Activated CD8-positive, alpha-beta memory T cell treated with anti-CD3 and anti-CD28 coated beads, Interleukin-2, amount 10 ng/mL, durations not matched to agents 7 days and 5 days (primary cell): ENCODE measurements around the gene MRM3. TPM values are rescaled to one million over a fixed set of nuclear protein-coding genes. Genes with fewer than 3 reads are reported as not detected.
"Not testable (repeated sequence)": the region's sequence is repeated elsewhere in the genome, so short reads cannot be mapped to it uniquely, and the experiment has no call there.

ENCODE experiments used
- ATAC-seq: fragments of 150-1000 bp; cut with Tn5 transposase; one replicate; pipeline ENCODE4 v1.10.0; 2021; ENCODE audit warnings: moderate library complexity
- CTCF ChIA-PET: fragments of 350-600 bp; sonication (Branson Sonifier 250); formaldehyde crosslinking; loops from one replicate; lab custom pipeline; 2021; ENCODE audit warnings: antibody characterized with exemption; lab: Charles Lee
- DNase-seq: peaks from one replicate; pipeline ENCODE4 v3.0.0-alpha.2; 2020
- H3K27ac Mint-ChIP-seq: one replicate; pipeline ENCODE4 v1.8.0; 2021; ENCODE audit warnings: mild to moderate bottlenecking, mixed read lengths
- H3K27me3 Mint-ChIP-seq: one replicate; pipeline ENCODE4 v1.8.0; 2021; ENCODE audit warnings: mixed read lengths
- H3K36me3 Mint-ChIP-seq: one replicate; pipeline ENCODE4 v1.8.0; 2021; ENCODE audit warnings: mild to moderate bottlenecking, mixed read lengths
- H3K4me1 Mint-ChIP-seq: one replicate; pipeline ENCODE4 v1.8.0; 2021; ENCODE audit warnings: mixed read lengths
- H3K4me3 Mint-ChIP-seq: one replicate; pipeline ENCODE4 v1.8.0; 2021; ENCODE audit warnings: mild to moderate bottlenecking, moderate library complexity, mixed read lengths
- H3K9me3 Mint-ChIP-seq: one replicate; pipeline ENCODE4 v1.8.0; 2022; ENCODE audit warnings: low read depth, mixed read lengths
- total RNA-seq, 2 experiments: library from RNA; stranded (reverse); gene quantifications; one replicate each; pipeline ENCODE4 v1.2.3, GENCODE V29; 2021

MRM3 gene
- total RNA-seq, 2 experiments from 2014 or later: 21.7 to 26.5 TPM

DNA sequence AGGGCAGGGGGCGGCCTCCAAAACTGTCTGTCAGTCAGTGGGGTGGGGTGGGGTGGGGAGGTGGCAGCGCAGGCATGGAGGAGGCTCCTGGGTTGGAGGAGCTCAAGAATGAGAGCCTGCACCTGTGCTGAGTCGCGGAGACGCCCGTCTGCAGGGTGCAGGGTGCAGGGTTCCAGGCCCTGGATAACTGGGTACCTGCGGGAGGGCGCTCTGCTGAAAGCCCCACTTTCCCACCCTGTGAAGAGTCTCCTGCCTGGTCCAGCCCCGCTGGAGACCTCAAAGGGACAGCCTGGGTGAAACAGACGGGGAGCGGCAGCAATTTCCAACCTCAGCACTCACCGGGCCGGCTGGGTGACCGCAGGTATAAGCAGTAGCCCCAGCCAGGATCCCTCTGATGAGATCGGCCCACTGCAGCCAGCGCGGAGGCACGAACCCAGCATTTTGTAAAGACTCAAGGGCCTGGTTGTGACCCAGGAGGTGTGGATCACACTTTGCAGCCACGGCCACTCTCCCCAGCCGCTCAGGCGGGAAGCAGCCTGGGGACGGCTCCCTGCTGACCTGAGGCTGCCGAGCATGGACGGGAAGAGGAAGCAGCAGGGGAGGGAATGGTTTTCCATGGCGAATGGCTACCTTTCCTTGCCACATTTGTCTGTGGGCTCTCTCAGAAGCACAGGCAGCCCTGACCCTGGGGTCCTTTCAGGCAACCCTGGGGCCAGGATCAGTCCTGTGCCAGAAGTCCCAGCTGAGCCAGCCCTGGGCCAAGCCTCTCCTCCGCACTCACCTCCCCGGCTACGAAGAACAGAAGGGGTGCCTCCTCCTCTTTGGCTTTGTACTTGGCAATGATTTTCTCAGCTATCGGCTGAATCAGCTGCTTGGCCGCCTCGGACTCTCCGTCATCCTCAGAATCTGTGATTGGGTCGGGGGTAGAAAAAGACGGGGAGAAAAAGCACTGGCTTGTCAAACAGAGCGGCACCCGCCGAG, 21.0 kb downstream of the MRM3 start:
- DNase-seq (no peak), ATAC-seq (no peak)
- Mint-ChIP-seq H3K4me1 (no peaks in the 10 kb centered on the region), H3K27ac (no peak overlapping the region), H3K27me3 (no peaks in the 10 kb centered on the region), H3K4me3 (no peak overlapping the region), H3K9me3 (no peaks in the 10 kb centered on the region), H3K36me3 (no peaks in the 10 kb centered on the region)
- CTCF ChIA-PET: no interaction called here

DNA sequence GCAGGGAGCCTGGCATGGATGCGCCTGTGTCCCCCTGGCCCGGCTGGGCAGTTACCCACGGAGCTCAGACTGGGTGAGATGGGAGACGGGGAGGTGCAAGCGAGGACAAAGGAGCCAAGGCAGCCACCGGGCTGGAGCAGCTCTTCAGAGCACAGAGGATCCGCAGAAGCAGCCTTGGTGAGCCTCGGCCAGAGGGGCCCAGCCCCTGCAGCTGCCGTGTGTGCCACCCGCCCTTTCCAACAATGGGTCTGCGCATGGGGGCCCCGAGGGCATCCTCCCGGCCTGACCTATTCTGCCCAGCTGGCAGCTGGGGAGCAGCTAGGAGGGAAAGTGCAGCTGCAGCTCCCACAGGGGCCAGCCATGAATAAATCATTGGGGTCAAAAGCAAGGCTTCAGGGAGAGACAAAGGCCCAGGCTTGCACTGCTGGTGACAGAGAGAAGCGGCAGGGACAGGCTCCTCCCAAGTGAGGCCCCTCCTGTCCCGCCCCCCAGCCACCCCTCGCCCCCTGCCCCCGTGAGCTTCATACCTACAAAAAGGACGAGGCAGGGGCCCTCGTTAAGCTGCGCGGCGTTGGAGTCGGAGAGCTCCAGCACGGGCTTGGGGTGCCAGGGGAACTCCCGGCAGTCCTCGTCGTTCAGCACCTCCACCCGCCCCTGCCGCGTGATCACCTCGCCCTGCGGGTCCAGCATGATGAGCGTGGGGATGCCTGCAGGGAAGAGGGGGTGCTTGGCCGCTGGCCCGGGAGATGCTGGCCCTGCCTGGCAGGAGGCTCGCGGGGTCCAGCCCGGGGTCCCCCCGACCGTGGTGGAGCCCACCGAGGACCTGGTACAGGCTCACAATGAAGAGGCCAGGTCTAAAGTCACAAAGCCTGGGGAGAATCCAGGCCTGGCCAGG, 22.6 kb downstream of the MRM3 start:
- Mint-ChIP-seq H3K27me3 (no peaks in the 10 kb centered on the region), H3K9me3 (no peaks in the 10 kb centered on the region), H3K27ac (no peak overlapping the region), H3K4me1 (no peaks in the 10 kb centered on the region), H3K36me3 (no peaks in the 10 kb centered on the region), H3K4me3 (no peak overlapping the region)
- no peak for ATAC-seq
- CTCF ChIA-PET: no interaction called here
- DNase-seq: no peak

DNA sequence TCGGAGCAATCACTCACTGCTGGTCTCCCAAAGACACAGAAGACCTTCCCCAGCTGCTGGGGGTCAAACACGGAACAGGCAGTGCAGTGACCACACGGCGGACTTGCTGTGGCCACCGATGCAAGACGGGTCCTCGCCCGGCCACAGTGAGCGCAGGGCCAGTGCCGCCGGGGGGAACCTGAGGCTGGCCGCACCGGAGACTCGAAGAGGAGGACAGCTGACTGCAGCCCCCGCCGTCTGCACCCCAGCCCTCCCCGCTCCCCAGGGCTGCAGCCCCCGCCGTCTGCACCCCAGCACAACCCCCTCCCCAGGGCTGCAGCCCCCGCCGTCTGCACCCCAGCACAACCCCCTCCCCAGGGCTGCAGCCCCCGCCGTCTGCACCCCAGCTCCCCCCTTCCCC, 23.7 kb downstream of the MRM3 start:
- CTCF ChIA-PET, H3K36me3 Mint-ChIP-seq, ATAC-seq, H3K27me3 Mint-ChIP-seq, DNase-seq, H3K4me3 Mint-ChIP-seq, H3K4me1 Mint-ChIP-seq, H3K27ac Mint-ChIP-seq, H3K9me3 Mint-ChIP-seq: not testable (repeated sequence)

DNA sequence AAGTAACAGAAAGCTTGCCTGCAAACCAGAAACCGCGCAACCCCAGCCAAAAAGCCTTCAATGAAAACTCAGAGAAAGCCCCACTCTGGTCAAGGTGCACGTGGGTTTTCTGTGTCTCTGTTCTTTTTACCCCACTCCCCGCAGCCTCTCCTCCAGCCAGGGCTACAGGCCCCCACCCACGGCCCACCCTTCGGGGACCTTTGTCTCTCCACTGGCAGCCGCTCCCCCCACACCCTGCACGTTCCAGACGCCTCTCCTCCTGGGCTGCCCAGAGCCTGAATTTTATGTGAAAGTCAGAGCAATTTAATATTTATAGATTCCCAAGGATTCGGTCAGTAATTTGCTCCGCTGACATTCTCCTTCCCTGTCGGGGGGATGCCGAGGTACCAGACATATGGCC, 24.2 kb downstream of the MRM3 start:
- H3K27me3 Mint-ChIP-seq: no peaks in the 10 kb centered on the region
- H3K27ac Mint-ChIP-seq: no peak overlapping the region
- no peaks in the 10 kb centered on the region for H3K36me3 Mint-ChIP-seq
- CTCF ChIA-PET: no interaction called here
- no peak for DNase-seq
- no peak overlapping the region for H3K4me3 Mint-ChIP-seq
- ATAC-seq: no peak
- H3K9me3 Mint-ChIP-seq: no peaks in the 10 kb centered on the region
- H3K4me1 Mint-ChIP-seq: no peaks in the 10 kb centered on the region

DNA sequence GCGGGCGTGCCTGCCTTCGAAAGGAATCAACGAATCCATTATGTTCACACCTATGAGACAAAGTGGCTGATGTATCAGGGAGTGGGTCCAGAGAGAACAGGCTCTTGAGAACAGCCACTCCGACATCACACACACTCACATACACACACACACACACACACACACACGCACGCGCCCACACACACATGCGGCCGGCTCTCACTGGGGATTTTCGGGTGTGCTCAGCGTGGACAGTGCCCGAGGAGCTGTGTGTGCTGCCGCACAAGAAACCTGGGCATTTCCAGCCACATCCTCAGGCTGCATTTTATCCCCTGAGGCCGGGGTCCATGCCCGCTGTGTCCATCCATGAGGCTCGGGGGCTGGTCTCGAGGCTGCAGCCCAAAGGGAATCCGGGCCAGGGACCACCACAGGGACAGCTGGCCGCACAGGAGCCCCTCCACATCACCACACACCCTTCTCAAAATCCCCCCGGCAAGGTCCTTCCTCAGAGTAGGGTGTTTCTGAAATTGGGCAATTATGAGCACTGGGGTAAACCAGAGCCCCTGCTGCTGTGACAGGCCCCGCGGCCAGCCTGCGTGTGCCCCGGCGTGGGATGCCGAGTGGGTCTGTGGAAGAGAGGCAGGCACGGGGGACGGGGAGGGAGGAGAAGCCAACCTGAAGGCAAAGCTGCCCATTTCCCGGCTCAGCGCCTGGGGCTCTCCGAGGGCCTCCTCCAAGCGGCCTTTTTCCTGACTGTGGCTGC, 24.8 kb downstream of the MRM3 start:
- H3K27me3 Mint-ChIP-seq: no peaks in the 10 kb centered on the region
- CTCF ChIA-PET: no interaction called here
- H3K4me1 Mint-ChIP-seq: no peaks in the 10 kb centered on the region
- no peak overlapping the region for H3K4me3 Mint-ChIP-seq
- no peaks in the 10 kb centered on the region for H3K9me3 Mint-ChIP-seq
- DNase-seq (no peak), ATAC-seq (no peak)
- H3K36me3 Mint-ChIP-seq: no peaks in the 10 kb centered on the region
- H3K27ac Mint-ChIP-seq: no peak overlapping the region

DNA sequence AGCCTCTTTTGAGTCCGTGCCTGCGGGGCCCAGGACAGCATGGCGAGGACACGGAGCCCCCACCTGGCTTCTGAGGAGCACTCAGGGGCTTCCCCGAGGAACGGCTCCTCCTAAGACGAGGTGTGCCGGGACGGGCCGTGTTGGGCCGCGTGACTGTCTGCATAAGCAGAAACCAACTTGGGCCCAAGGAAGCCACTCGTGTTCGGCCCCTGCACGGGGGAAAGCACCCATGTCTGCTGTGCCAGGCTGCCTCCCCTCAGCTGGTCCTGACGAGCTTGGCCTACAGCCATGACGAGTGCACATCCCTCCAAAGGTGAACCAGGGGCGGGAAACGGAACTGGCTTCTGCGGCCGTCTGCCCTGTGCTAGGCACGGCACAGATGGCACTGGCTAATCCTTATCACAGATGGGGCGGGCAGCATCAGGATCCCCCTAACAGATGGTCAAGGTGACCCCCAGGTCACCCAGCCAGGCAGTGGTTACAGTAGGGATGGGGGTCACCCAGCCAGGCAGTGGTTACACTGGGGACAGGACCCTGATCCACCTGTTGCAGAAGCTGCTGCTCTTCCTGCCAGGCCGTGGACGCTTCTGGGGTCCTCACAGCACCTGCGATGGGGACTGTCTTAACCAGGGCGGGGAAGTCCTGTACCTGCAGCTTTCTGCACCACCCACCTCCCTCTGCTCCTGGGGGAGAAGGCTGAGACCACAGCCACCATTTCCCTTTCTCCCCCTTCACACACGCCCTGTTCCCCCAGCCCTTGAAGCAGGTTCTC, 25.6 kb downstream of the MRM3 start:
- CTCF ChIA-PET: no interaction called here
- no peak for ATAC-seq

DNA sequence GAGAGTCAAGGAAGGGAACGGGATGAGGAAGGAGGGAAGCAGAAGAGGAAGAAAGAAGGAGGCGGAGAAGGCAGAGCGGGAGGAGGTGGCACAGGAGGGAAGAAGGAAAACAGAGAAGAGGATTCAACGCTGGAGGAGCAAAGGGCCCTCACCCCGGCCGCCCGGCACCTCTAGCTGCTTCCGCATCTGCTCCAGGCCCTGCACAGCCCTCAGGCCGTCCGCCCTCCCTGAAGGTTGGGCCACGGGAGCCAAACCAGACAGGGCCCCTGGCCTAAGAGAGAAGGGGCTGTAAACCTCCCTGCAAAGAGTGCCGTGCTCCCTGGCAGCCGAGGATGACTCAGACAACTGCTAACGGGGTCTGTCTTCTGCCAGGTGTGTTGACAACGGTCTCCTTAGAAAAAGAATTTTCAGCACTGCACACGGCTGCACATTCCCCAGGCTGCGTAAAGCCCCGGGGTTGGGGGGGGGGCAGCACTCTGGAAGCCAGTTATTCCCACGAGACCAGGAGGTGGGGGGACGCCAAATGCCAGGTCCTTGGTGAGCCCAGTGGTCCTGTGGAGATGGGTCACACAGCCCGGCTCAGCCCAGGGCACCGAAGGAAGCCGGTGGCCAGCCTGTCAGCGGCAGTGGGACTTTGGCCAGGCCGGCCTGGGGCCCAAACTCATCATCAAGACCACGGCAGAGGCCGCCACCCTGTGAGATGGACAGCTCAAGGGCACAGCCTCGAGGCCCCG, 29.1 kb downstream of the MRM3 start:
- no peak overlapping the region for H3K27ac Mint-ChIP-seq
- ATAC-seq: no peak

More for the DNA sequence above, 25.6 kb downstream of the MRM3 start:
- Mint-ChIP-seq H3K27ac (no peak overlapping the region), H3K9me3 (peaks cover 4% of the 10 kb centered on the region), H3K4me3 (no peak overlapping the region), H3K36me3 (no peaks in the 10 kb centered on the region), H3K4me1 (no peaks in the 10 kb centered on the region), H3K27me3 (no peaks in the 10 kb centered on the region)
- no peak for DNase-seq

DNA sequence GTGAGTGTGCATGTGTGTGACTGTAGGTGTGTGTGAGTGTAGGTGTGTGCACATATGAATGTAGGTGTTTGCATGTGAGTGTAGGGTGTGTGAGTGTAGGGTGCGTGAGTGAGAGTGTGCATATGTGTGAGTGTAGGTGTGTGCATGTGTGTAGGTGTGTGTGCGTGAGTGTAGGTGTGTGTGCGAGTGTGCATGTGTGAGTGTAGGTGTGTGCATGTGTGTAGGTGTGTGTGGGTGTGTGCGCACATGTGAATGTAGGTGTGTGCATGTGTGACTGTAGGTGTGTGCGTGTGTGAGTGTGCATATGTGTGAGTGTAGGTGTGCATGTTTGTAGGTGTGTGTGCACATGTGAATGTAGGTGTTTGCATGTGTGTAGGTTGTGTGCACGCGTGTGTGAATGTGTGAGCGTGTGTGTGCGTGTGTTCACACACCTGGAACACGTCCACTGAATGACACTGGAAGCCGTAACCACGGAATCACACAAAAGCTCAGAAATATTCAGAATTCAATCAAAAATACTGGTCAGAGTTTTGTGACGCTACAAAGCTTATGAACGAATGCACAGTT, 30.6 kb downstream of the MRM3 start:
- Mint-ChIP-seq H3K27ac (no peak overlapping the region), H3K9me3 (peaks cover 4% of the 10 kb centered on the region), H3K4me1 (no peaks in the 10 kb centered on the region), H3K4me3 (no peak overlapping the region), H3K27me3 (no peaks in the 10 kb centered on the region), H3K36me3 (no peaks in the 10 kb centered on the region)
- ATAC-seq: no peak
- no peak for DNase-seq
- CTCF ChIA-PET: no interaction called here

More for the DNA sequence above, 29.1 kb downstream of the MRM3 start:
- DNase-seq: no peak
- peaks cover 4% of the 10 kb centered on the region for H3K9me3 Mint-ChIP-seq
- H3K27me3 Mint-ChIP-seq: no peaks in the 10 kb centered on the region
- H3K36me3 Mint-ChIP-seq: no peaks in the 10 kb centered on the region
- H3K4me3 Mint-ChIP-seq: no peak overlapping the region
- H3K4me1 Mint-ChIP-seq: no peaks in the 10 kb centered on the region
- CTCF ChIA-PET: no interaction called here

DNA sequence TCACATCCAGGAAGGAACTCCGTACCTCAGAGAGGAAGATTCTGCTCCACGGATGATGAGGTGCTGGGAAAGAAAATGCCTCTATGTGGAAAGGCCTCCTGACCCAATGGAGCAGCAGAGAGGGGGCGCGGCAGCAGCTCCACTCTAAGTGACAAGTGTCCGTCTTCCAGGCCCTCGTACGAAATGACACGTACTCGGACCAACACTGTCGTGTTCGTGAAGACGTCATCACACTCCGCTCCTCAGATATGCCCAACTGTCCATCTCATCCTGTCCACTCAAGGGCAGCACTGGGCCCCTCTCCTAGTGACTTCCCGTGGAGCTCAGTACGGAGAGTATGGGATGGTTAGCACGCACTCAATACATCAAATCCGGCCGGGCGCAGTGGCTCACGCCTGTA, 32.2 kb downstream of the MRM3 start:
- CTCF ChIA-PET: no interaction called here
- no peak overlapping the region for H3K27ac Mint-ChIP-seq
- H3K4me3 Mint-ChIP-seq: no peak overlapping the region
- ATAC-seq: no peak
- peaks cover 4% of the 10 kb centered on the region for H3K9me3 Mint-ChIP-seq
- no peaks in the 10 kb centered on the region for H3K36me3 Mint-ChIP-seq
- no peaks in the 10 kb centered on the region for H3K4me1 Mint-ChIP-seq
- no peaks in the 10 kb centered on the region for H3K27me3 Mint-ChIP-seq
- no peak for DNase-seq

DNA sequence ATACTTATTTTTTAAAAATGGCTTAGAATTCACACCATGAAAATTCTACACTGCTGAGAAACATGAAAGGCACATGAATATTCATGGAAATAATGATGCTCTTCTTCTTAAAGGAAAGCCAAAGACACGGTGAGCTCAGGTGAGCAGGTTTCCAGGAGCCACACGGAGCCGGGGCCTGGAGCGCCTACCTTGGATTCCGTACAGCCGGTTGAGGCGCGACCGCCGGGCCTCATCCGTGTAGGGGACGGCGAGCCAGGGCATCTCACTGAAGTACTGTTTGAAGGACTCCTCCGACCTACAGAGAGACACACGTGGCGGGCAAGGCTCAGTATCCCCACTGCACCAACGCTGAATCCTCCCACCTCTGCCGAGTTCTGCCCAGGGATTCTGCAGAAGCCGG, 37.1 kb downstream of the MRM3 start:
- CTCF ChIA-PET: no interaction called here
- no peak overlapping the region for H3K4me3 Mint-ChIP-seq
- no peak overlapping the region for H3K27ac Mint-ChIP-seq
- ATAC-seq (no peak), DNase-seq (no peak)
- no peaks in the 10 kb centered on the region for H3K27me3 Mint-ChIP-seq
- no peaks in the 10 kb centered on the region for H3K9me3 Mint-ChIP-seq
- H3K4me1 Mint-ChIP-seq: no peaks in the 10 kb centered on the region
- H3K36me3 Mint-ChIP-seq: no peaks in the 10 kb centered on the region

DNA sequence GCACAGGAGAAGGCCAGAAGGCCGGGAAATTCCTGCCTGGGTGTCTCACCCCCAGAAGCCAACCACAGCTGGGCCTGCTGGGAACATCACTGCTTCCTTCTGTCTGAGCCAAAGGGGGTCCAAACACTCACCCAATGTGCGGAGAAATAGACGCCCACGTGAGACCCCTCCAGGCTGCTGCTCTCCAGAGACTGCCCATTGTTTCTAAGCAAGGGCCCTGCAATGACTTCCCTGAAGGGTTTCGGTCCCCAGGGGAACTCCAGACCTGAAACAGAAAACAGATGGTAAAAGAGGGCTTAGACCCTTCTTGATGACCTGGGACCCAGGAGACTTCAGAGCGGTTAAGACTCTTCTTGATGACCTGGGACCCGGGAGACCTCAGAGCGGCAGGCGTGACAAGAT, 41.3 kb downstream of the MRM3 start:
- no peak for ATAC-seq
- Mint-ChIP-seq H3K4me1 (no peaks in the 10 kb centered on the region), H3K27me3 (no peaks in the 10 kb centered on the region), H3K36me3 (no peaks in the 10 kb centered on the region), H3K27ac (no peak overlapping the region), H3K4me3 (no peak overlapping the region), H3K9me3 (no peaks in the 10 kb centered on the region)
- DNase-seq: no peak
- CTCF ChIA-PET: no interaction called here

DNA sequence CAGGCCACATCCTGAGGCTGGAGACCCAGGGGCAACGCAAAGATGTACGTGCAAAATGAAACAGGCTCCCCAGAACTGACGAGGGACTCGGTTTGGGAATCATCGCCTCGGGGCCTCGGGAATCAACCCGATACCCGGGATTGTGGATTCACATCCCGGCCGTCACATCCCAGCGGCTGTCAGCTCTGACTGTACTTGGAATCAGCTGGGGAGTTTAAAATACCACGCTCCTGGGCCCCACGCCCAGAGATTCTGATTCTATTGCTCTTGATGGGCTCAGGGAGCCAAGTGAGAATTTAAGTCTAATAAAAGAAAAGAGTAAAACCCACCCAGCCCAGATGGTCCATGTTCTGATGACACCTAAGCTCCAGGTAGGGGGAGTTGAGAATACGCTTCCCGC, 42.2 kb downstream of the MRM3 start:
- H3K4me3 Mint-ChIP-seq: no peak overlapping the region
- no peaks in the 10 kb centered on the region for H3K36me3 Mint-ChIP-seq
- H3K27ac Mint-ChIP-seq: no peak overlapping the region
- H3K27me3 Mint-ChIP-seq: no peaks in the 10 kb centered on the region
- ATAC-seq (no peak), DNase-seq (no peak)
- CTCF ChIA-PET: interaction anchor here (0.6 kb wide), 1 partner anchor 39 kb away, joined by 4 read pairs; no protein-coding TSS in a partner anchor
- H3K4me1 Mint-ChIP-seq: no peaks in the 10 kb centered on the region
- H3K9me3 Mint-ChIP-seq: no peaks in the 10 kb centered on the region
